ENCODE data around the gene UNC5A. TPM values are rescaled to one million over a fixed set of nuclear protein-coding genes. Genes with fewer than 3 reads are reported as not detected.

The UNC5A gene
- total and polyA plus RNA-seq, 12 donors = 0.01 to 0.35 (median 0.08) TPM; not detected in 7

GRCh38 chr5:176771102-176771845 is 39.1 kb upstream of the UNC5A start:
- ATAC-seq (no peak), DNase-seq (no peak)
- intact Hi-C loops (cut with DNase I) = no loop called here
- Histone ChIP-seq H3K27me3 (peaks cover 0 to 66% (median 28%) of the 10 kb centered on the region in 7 donors), H3K9me3 (peaks cover 0 to 7% (median 0%) of the 10 kb centered on the region in 11 donors), H3K4me1 (peaks cover 0 to 6% (median 0%) of the 10 kb centered on the region in 9 donors), H3K4me3 (no peak overlapping the region), H3K36me3 (no peaks in the 10 kb centered on the region), H3K27ac (no peak overlapping the region)
- TF ChIP-seq CTCF (IDR thresholded peaks at IDR 0.05) = no peak
- WGBS, 2 donors = 87 to 91% methylated on average over 8 of the region's 8 CpGs

DNA sequence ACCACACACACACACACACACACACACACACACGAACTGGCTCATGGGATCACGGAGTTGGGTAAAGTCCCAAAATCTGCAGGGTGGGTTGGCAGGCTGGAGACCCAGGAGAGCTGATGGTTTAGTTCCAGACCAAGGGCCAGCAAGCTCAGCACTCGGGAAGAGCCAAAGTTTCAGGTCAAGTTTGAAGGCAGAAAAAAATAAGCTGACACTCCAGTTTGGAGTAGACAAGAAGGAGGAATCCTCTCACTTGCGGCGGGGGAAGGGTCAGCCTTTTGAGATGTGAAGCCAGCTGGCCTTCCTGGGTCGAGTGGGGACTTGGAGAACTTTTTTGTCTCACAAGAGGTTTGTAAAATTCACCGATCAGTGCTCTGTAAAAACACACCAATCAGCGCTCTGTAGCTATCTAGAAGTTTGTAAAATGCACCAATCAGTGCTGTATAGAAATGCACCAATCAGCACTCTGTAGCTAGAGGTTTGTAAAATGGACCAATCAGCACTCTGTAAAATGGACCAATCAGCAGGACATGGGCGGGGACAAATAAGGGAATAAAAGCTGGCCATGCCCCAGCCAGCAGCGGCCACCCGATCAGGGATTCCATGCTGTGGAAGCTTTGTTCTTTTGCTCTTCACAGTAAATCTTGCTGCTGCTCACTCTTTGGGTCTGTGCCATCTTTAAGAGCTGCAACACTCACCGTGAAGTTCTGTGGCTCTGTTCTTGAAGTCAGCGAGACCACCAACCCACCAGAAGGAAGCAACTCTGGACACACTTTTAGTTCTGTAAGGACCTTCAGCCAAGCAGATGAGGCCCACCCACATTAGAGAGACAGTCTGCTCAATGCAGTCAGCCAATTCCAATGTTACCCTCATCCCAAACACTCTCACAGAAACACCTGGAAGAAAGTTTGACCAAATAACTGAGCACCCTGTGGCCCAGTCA is 37.8 kb upstream of the UNC5A start:
- TF ChIP-seq CTCF (IDR thresholded peaks at IDR 0.05) = no peak
- WGBS, 2 donors = 81 to 82% methylated on average over 13 of the region's 13 CpGs
- peaks cover 0 to 65% (median 28%) of the 10 kb centered on the region in 7 donors for H3K27me3 ChIP-seq

GRCh38 chr5:176773408-176774035 is 36.8 kb upstream of the UNC5A start:
- Histone ChIP-seq H3K4me1 (peaks cover 0 to 6% (median 0%) of the 10 kb centered on the region in 9 donors), H3K27ac (no peak overlapping the region), H3K4me3 (no peak overlapping the region), H3K36me3 (no peaks in the 10 kb centered on the region), H3K9me3 (no peaks in the 10 kb centered on the region), H3K27me3 (peaks cover 0 to 62% (median 23%) of the 10 kb centered on the region in 7 donors)
- TF ChIP-seq CTCF (IDR thresholded peaks at IDR 0.05) = no peak
- 88 to 89% methylated on average over 16 of the region's 16 CpGs for WGBS, 2 donors
- intact Hi-C loops (cut with DNase I) = no loop called here
- DNase-seq = no peak
- no peak for ATAC-seq

More for the DNA sequence above, 37.8 kb upstream of the UNC5A start:
- Histone ChIP-seq H3K4me1 (peaks cover 0 to 6% (median 0%) of the 10 kb centered on the region in 9 donors), H3K9me3 (no peaks in the 10 kb centered on the region), H3K36me3 (no peaks in the 10 kb centered on the region), H3K4me3 (no peak overlapping the region), H3K27ac (no peak overlapping the region)
- intact Hi-C loops (cut with DNase I) = no loop called here
- DNase-seq (no peak), ATAC-seq (no peak)
